Peyer's patch (tissue), 4 donors: ENCODE results near the gene MYBPC3.

ENCODE experiments used
- POLR2A ChIP-seq, 2 donors: fragments of 450-650 bp; IDR thresholded peaks; one replicate each; pipeline ENCODE4 v1.5.1; 2017; ENCODE audit warnings: antibody characterized with exemption in 2 of 2, mild to moderate bottlenecking in 2 of 2, moderate library complexity in 2 of 2
- TF ChIP-seq, protein P1 (sequence below), 6 experiments: fragments of 450-650 bp in 4 of 6; fragments of 200-600 bp in 2 of 6; sonication (generic) in 1 of 6; IDR thresholded peaks; one replicate each; pipeline ENCODE4 v1.5.1; 2017 to 2019; ENCODE audit warnings: antibody characterized with exemption in 6 of 6, mild to moderate bottlenecking in 3 of 6, moderate library complexity in 1 of 6

DNA sequence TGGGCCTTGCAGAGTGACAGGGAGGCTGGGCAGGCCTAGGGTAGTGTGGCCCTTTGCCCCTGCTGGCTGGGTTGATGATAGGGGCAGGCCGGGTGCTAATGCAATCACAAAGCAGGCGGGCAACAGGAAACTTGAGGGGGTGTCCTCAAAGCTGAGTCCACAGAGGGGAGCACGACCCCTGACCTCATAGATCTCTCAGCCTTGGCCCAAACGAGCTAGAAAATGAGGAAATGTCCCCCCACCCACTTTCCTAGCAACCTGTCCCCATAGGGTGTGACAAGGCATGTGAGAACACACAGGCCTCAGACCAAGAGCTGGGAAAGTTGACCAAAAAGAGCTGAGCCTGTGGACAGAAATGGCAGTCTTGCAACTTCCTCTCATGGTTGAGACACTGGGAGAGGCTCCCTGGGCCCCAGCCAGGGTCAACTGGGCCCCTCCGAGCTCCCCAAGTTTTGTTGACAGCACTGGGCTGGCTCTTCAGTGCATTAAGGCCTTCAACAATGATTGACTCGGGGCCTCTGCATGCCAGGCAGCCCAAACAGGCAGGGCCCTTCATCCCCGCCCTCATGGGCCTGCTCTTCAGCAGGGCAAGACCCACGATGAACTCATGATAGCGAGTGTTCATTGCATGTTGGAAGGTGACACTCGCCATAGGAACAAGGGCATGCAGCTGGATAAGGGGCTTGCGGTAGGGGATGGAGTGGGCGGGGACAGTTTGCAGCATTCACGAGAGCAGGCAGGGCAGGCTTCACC, 35.6 kb upstream of the MYBPC3 start:
- TF ChIP-seq, protein P1, sequence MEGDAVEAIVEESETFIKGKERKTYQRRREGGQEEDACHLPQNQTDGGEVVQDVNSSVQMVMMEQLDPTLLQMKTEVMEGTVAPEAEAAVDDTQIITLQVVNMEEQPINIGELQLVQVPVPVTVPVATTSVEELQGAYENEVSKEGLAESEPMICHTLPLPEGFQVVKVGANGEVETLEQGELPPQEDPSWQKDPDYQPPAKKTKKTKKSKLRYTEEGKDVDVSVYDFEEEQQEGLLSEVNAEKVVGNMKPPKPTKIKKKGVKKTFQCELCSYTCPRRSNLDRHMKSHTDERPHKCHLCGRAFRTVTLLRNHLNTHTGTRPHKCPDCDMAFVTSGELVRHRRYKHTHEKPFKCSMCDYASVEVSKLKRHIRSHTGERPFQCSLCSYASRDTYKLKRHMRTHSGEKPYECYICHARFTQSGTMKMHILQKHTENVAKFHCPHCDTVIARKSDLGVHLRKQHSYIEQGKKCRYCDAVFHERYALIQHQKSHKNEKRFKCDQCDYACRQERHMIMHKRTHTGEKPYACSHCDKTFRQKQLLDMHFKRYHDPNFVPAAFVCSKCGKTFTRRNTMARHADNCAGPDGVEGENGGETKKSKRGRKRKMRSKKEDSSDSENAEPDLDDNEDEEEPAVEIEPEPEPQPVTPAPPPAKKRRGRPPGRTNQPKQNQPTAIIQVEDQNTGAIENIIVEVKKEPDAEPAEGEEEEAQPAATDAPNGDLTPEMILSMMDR (IDR thresholded peaks at IDR 0.05), result no peak
- no peak for TF ChIP-seq POLR2A (IDR thresholded peaks at IDR 0.05)
